AG04449 (cell line): Measurements from ENCODE around the gene HS6ST2.

Experiments used
- CTCF ChIA-PET: fragments of 350-600 bp; formaldehyde crosslinking; extraction: SDS; loops from one replicate; lab custom pipeline; 2021; ENCODE audit warnings: antibody characterized with exemption; lab: Yijun Ruan, JAX
- POLR2A ChIA-PET: fragments of 400-600, 350-600 bp; formaldehyde crosslinking; extraction: SDS; loops from one replicate; lab custom pipeline; 2020; ENCODE audit warnings: antibody characterized with exemption, inconsistent platforms; lab: Yijun Ruan, JAX
- DNase-seq: peaks from one replicate; pipeline ENCODE4 v3.0.0-alpha.2; 2010; ENCODE audit warnings: low read depth, low spot score
- H3K4me3 ChIP-seq: 2 replicates; pipeline ENCODE4 v1.5.1; 2011; ENCODE audit warnings: low read depth, mild to moderate bottlenecking, control low read depth, low read length
- TF ChIP-seq, protein P1 (sequence below): IDR thresholded peaks from one replicate; pipeline ENCODE4 v1.5.1; 2011; ENCODE audit warnings: mild to moderate bottlenecking, moderate library complexity, low read length, control low read depth, inconsistent platforms; ENCODE audit not compliant: insufficient read depth; ENCODE audit errors: missing control alignments

Gene HS6ST2

DNA sequence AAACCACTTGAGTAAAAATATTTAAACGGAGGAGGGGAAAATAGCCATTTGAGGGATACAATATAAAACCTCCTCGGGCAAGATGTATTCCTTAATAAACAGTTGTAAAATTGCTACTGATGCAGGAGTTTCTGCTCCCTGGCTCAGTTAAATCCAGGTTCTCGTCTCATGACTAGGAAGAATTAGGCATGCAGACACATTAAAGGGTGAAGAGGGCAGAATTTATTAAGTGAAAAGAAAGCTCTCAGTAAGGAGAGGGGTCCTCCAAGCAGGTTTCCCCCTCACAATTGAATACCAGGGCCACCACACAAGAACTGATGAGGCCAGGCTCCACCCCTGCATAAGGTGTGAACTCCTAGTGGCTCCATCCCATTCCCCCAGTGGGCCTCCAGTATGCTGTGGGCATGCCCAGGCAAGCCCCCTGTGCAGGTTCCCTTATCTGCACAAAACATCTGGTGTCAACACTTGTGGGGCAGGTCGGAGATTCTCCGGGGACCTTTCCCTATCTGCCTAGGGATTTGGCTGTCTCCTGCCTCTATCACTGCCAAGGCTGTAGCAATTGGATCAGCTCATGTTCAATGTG, 80.4 kb downstream of the HS6ST2 start:
- no peak for DNase-seq
- H3K4me3 ChIP-seq = no peak overlapping the region
- POLR2A ChIA-PET = no interaction called here
- CTCF ChIA-PET = no interaction called here
- TF ChIP-seq, protein P1, sequence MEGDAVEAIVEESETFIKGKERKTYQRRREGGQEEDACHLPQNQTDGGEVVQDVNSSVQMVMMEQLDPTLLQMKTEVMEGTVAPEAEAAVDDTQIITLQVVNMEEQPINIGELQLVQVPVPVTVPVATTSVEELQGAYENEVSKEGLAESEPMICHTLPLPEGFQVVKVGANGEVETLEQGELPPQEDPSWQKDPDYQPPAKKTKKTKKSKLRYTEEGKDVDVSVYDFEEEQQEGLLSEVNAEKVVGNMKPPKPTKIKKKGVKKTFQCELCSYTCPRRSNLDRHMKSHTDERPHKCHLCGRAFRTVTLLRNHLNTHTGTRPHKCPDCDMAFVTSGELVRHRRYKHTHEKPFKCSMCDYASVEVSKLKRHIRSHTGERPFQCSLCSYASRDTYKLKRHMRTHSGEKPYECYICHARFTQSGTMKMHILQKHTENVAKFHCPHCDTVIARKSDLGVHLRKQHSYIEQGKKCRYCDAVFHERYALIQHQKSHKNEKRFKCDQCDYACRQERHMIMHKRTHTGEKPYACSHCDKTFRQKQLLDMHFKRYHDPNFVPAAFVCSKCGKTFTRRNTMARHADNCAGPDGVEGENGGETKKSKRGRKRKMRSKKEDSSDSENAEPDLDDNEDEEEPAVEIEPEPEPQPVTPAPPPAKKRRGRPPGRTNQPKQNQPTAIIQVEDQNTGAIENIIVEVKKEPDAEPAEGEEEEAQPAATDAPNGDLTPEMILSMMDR = no peak

DNA sequence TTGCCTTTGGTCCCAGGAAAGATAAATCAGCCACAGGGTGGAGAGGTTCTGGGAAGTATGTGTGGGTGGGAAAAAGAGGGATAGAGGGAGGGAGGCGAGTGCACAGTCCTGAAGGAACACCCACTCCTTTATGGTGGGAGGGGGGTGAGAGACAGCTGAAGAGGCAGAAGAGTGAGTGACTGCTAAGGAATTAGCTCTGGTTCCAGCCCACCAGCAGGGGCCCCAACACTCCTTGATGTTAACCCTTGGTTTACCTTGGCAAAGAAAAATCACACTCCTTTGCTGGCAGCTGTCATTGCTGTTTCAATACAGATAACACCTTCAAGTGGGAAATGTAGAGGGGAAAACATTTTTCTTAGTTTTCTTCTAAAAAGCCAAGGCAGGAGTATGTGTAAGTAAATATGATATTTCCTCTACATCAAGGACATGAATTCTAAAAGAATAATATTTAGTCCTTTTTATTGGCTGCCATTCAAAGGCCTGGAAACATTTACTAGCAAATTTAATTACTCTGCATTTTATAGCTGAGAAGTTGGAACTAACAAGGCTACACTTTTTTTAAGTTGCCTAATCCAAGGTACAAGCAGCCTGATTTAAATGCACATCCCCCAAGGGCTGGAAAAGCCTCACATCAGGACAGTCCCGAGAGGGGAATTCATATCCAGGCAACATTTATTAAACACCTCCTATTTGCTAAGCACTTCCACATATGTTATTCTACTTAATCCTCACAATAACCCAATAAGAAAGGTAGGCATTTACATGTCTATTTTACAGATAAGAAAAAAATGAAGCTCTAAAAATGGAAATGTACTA, 81.7 kb downstream of the HS6ST2 start:
- TF ChIP-seq, protein P1 = no peak
- ChIA-PET POLR2A (no interaction called here), CTCF (no interaction called here)
- no peak for DNase-seq
- H3K4me3 ChIP-seq = no peak overlapping the region

DNA sequence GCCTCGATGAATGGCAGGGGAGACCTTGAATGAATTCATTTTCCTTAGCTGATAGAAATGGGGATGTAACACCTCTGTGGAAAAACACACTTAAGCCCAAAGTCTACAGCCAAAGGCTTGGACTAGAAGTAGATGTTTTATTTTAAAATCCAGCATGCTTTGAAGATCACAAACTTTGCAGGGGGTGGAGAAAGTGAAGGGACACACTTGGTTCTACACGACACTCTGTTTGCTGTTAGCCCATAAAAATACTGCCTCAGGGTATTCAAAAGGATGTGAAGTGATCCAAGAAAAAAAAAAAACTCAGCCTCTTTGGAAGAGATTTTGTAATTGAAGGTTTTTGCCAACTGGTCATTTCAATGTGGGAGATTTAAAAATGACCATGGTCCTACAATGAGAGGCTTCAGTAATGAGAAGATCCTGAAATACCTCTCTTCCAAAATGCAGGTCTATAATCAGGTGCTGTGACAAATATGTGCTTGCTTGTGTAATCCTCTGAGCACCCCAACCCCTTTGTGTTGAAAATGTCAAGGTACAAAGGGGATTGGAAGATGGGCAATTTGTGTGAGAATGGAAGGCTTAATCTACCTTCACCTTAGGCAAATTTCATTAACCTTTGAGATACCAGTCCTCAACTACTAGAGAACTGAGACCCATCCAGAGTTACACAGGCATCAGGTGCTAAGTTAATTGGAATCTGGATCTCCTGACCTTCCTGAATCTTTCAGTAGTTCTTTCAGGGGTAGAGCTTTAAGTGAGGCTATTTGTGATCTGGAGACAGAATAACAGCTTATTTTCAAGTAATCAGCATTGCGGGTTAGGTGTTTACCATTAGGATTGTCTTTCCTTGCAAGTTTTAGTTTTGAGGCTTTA, 82.5 kb downstream of the HS6ST2 start:
- DNase-seq = no peak
- H3K4me3 ChIP-seq = no peak overlapping the region
- ChIA-PET POLR2A (no interaction called here), CTCF (no interaction called here)
- TF ChIP-seq, protein P1 = no peak

DNA sequence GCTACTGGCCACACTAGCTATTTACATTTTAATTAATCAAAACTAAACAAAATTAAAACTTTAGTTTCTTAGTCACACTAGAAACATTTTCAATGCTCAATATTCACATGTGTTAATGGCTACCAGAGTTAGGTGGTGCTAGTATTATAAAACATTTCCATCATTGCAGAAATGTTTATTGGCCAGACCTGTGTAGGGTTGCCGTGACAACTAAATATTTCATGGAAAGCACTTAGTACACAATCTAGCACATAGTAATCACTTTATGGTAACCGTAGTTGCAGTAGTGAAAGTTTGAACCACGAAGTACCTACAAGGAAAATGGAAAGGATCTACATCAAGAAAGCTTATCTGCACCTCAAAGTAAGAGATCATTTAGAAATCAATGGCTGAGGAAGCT, 95.9 kb downstream of the HS6ST2 start:
- POLR2A ChIA-PET = no interaction called here
- CTCF ChIA-PET = no interaction called here
- DNase-seq = no peak
- no peak overlapping the region for H3K4me3 ChIP-seq
- TF ChIP-seq, protein P1 = no peak

DNA sequence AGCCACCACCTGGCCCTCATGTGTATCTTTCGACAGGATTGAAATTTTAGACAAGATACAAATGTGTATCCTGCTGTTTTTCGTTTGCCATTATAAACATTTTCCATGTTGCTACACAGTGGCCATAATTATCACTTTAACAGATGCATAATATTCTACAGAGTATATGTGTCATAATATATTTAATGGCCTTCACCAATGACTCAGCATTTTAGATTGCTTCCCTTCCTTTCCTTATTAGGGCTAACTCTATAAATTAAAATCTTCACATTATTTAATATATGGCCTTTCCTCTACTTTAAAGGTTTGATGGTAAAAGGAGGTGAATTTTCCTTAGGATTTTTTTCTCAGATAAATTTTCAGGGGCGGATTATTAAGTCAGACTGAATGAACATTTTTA, 97.4 kb downstream of the HS6ST2 start:
- ChIA-PET POLR2A (no interaction called here), CTCF (no interaction called here)
- DNase-seq = no peak
- H3K4me3 ChIP-seq = no peak overlapping the region
- TF ChIP-seq, protein P1 = no peak

DNA sequence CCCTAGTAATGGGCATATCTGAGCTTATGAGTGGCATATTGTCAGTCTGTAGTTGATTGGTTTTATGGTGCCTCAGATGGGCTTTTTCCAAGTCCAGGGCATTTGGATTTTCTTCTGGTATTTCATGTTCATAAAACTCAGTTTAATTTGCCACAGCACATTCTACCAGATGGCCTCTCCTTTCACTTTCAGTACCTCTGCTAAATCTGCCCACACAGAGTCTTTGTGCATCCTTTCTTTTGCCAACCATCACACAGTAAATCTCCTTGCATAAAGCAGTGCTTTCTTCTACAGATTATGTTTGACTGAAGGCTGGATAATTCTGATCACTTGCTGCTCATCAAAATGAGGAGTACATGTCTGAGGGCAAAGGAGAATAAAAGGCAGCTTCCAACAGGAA, 98.2 kb downstream of the HS6ST2 start:
- H3K4me3 ChIP-seq = no peak overlapping the region
- CTCF ChIA-PET = no interaction called here
- no peak for DNase-seq
- POLR2A ChIA-PET = no interaction called here
- TF ChIP-seq, protein P1 = no peak
